GM23338 (cell line): Measurements from ENCODE around the gene GLI3. TPM values are rescaled to one million over a fixed set of nuclear protein-coding genes. Genes with fewer than 3 reads are reported as not detected.

Experiments used
- ATAC-seq: fragments of 200-7000 bp; cut with Tn5 transposase; 3 replicates; pipeline ENCODE4 v1.9.1; 2020
- DNase-seq: peaks from one replicate; pipeline ENCODE4 v3.0.0-alpha.2; 2015; ENCODE audit warnings: low spot score
- H2AFZ ChIP-seq: fragments of 200-600 bp; sonication (generic); 2 replicates; pipeline ENCODE4 v1.8.0; 2016; ENCODE audit warnings: antibody characterized with exemption, mild to moderate bottlenecking, moderate library complexity
- H3F3A ChIP-seq: fragments of 200-600 bp; sonication (generic); replicated peaks from 2 replicates; pipeline ENCODE4 v1.8.0; 2017; ENCODE audit warnings: antibody characterized with exemption, mixed run types, low read depth
- H3K27ac ChIP-seq: fragments of 200-600 bp; sonication (generic); 2 replicates; pipeline ENCODE4 v1.6.1; 2016; ENCODE audit warnings: low read depth
- H3K27me3 ChIP-seq: fragments of 200-600 bp; sonication (generic); 2 replicates; pipeline ENCODE4 v1.8.0; 2016; ENCODE audit warnings: mild to moderate bottlenecking, mixed run types, moderate library complexity; ENCODE audit not compliant: insufficient read depth
- H3K36me3 ChIP-seq: fragments of 200-600 bp; sonication (generic); 2 replicates; pipeline ENCODE4 v1.8.0; 2016; ENCODE audit warnings: mild to moderate bottlenecking; ENCODE audit not compliant: insufficient read depth
- H3K4me1 ChIP-seq: fragments of 200-600 bp; sonication (generic); 2 replicates; pipeline ENCODE4 v1.8.0; 2016; ENCODE audit warnings: mild to moderate bottlenecking, moderate library complexity; ENCODE audit not compliant: insufficient read depth
- H3K4me2 ChIP-seq: fragments of 200-600 bp; sonication (generic); 2 replicates; pipeline ENCODE4 v1.7.1; 2017; ENCODE audit warnings: mixed run types
- H3K4me3 ChIP-seq: fragments of 200-600 bp; sonication (generic); 2 replicates; pipeline ENCODE4 v1.6.1; 2016; ENCODE audit warnings: mixed run types
- H3K79me2 ChIP-seq: fragments of 200-600 bp; sonication (generic); replicated peaks from 2 replicates; pipeline ENCODE4 v1.8.0; 2017; ENCODE audit warnings: mild to moderate bottlenecking; ENCODE audit not compliant: insufficient read depth
- H3K9me2 ChIP-seq: fragments of 200-600 bp; sonication (generic); 2 replicates; pipeline ENCODE4 v1.8.0; 2017; ENCODE audit not compliant: insufficient read depth
- H4K20me1 ChIP-seq: fragments of 200-600 bp; sonication (generic); replicated peaks from 2 replicates; pipeline ENCODE4 v1.8.0; 2017; ENCODE audit warnings: mild to moderate bottlenecking; ENCODE audit not compliant: insufficient read depth
- H3K27ac Mint-ChIP-seq: 2 replicates; pipeline ENCODE4 v1.8.0; 2020; ENCODE audit warnings: inconsistent platforms, mild to moderate bottlenecking, moderate library complexity, mixed read lengths
- H3K27me3 Mint-ChIP-seq: 3 replicates; pipeline ENCODE4 v1.8.0; 2022; ENCODE audit warnings: low read depth, mild to moderate bottlenecking, moderate library complexity, mixed read lengths, inconsistent platforms; ENCODE audit not compliant: insufficient read depth, poor library complexity
- H3K36me3 Mint-ChIP-seq: 3 replicates; pipeline ENCODE4 v1.8.0; 2021; ENCODE audit warnings: low read depth, mild to moderate bottlenecking, inconsistent platforms, moderate library complexity, mixed read lengths
- H3K4me1 Mint-ChIP-seq: 3 replicates; pipeline ENCODE4 v1.8.0; 2020; ENCODE audit warnings: mild to moderate bottlenecking, inconsistent platforms, mixed read lengths
- H3K4me3 Mint-ChIP-seq: 3 replicates; pipeline ENCODE4 v1.8.0; 2021; ENCODE audit warnings: moderate library complexity, mild to moderate bottlenecking, inconsistent platforms, mixed read lengths
- H3K9me3 Mint-ChIP-seq: 3 replicates; pipeline ENCODE4 v1.8.0; 2020; ENCODE audit warnings: moderate library complexity, mild to moderate bottlenecking, inconsistent platforms, mixed read lengths
- CREB1 ChIP-seq: fragments of 250-450 bp; sonication (Bioruptor Pico); IDR thresholded peaks from 2 replicates; pipeline ENCODE4 v1.5.0; 2020; ENCODE audit warnings: low read depth, mild to moderate bottlenecking, moderate library complexity
- EZH2 ChIP-seq: fragments of 200-600 bp; sonication (generic); IDR thresholded peaks from one replicate; pipeline ENCODE4 v1.8.0; 2017; ENCODE audit warnings: antibody characterized with exemption, mild to moderate bottlenecking, low read depth; ENCODE audit not compliant: unreplicated experiment
- EZH2phosphoT487 ChIP-seq: fragments of 200-600 bp; sonication (generic); IDR thresholded peaks from one replicate; pipeline ENCODE4 v1.8.1; 2018; ENCODE audit warnings: antibody characterized with exemption; ENCODE audit not compliant: unreplicated experiment
- JUNB ChIP-seq: IDR thresholded peaks from one replicate; pipeline ENCODE4 v1.6.1; 2016; ENCODE audit warnings: antibody characterized with exemption; ENCODE audit not compliant: unreplicated experiment
- NANOG ChIP-seq: IDR thresholded peaks from 2 replicates; pipeline ENCODE4 v1.6.1; 2016; ENCODE audit warnings: antibody characterized with exemption, borderline replicate concordance
- POLR2AphosphoS5 ChIP-seq: IDR thresholded peaks from 2 replicates; pipeline ENCODE4 v1.6.1; 2016; ENCODE audit warnings: antibody characterized with exemption, low read depth
- STAT1 ChIP-seq: IDR thresholded peaks from one replicate; pipeline ENCODE4 v1.6.1; 2016; ENCODE audit warnings: antibody characterized with exemption; ENCODE audit not compliant: unreplicated experiment
- ZNF114 ChIP-seq: fragments of 250-450 bp; sonication (Bioruptor Pico); IDR thresholded peaks from 2 replicates; pipeline ENCODE4 v1.5.0; 2020; ENCODE audit warnings: mild to moderate bottlenecking, moderate library complexity
- ZNF331 ChIP-seq: fragments of 250-450 bp; sonication (Bioruptor Pico); IDR thresholded peaks from 2 replicates; pipeline ENCODE4 v1.5.0; 2020; ENCODE audit warnings: low read depth, mild to moderate bottlenecking, moderate library complexity
- polyA plus RNA-seq: library from polyadenylated mRNA; unstranded; fragments of >200 nt; fragmentation: Nextera tagmentation; extraction: Ambion mirVana; gene quantifications from 2 replicates; pipeline ENCODE4 v1.2.1, GENCODE V29; 2016
- total RNA-seq: library from RNA; depleted of rRNA; stranded (reverse); fragments of >200 nt; shearing (Covaris generic); gene quantifications from 2 replicates; pipeline ENCODE4 v1.2.3, GENCODE V29; 2014
- TF ChIP-seq, protein P1 (sequence below): fragments of 250-450 bp; sonication (Bioruptor Pico); IDR thresholded peaks from 2 replicates; pipeline ENCODE4 v1.5.0; 2020; ENCODE audit warnings: mild to moderate bottlenecking, moderate library complexity
- TF ChIP-seq, protein P2 (sequence below): IDR thresholded peaks from one replicate; pipeline ENCODE4 v1.6.1; 2018; ENCODE audit warnings: antibody characterized with exemption; ENCODE audit not compliant: unreplicated experiment
- TF ChIP-seq, protein P3 (sequence below), 2 experiments: fragments of 200-600 bp in 1 of 2; sonication (generic) in 1 of 2; conservative IDR thresholded peaks; 2 replicates each; pipeline versions ENCODE4 v1.5.1 to v1.6.1; 2016 to 2017; ENCODE audit warnings: antibody characterized with exemption in 2 of 2, low read depth in 2 of 2, mild to moderate bottlenecking in 2 of 2, moderate library complexity in 1 of 2
- TF ChIP-seq, protein P4 (sequence below): IDR thresholded peaks from 2 replicates; pipeline ENCODE4 v1.6.1; 2016; ENCODE audit warnings: antibody characterized with exemption

Gene GLI3
- total and polyA plus RNA-seq, 2 experiments from 2014 or later: 16.1 to 17.9 TPM

DNA sequence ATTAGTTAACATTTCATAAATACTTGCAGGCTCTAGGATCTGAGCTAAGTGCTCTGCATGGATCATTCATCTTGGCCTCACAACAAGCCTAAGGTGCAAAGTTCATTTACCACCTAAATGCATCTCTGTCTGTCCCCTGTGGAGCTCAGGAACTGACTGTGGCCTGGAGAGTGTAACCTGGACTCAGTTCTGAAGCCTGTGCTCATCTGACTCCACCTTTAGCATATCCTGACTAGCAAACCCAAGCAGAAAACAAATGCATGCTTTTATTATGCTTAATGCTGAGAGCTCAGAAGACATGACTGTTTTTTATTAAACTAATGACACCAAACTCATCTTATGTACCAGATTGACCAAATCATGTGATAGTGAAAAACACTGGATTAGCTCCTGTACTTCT, 288.5 kb downstream of the GLI3 start:
- Histone ChIP-seq H4K20me1 (no peaks in the 10 kb centered on the region), H3K4me3 (no peak overlapping the region), H3K4me2 (no peak overlapping the region), H3K9me2 (no peaks in the 10 kb centered on the region), H2AFZ (no peak overlapping the region), H3K79me2 (no peaks in the 10 kb centered on the region), H3K36me3 (no peaks in the 10 kb centered on the region), H3K27ac (no peak overlapping the region), H3K4me1 (no peaks in the 10 kb centered on the region), H3F3A (no peaks in the 10 kb centered on the region), H3K27me3 (no peaks in the 10 kb centered on the region)
- DNase-seq (no peak), ATAC-seq (no peak)
- H3K27me3 Mint-ChIP-seq: no peaks in the 10 kb centered on the region
- peaks cover 11% of the 10 kb centered on the region for H3K4me1 Mint-ChIP-seq
- no peak overlapping the region for H3K27ac Mint-ChIP-seq
- no peaks in the 10 kb centered on the region; the same call in 2 of the 3 replicates for H3K9me3 Mint-ChIP-seq
- no peak overlapping the region for H3K4me3 Mint-ChIP-seq
- TF ChIP-seq ZNF114 (CRISPR knock-in tag): no peak
- TF ChIP-seq POLR2AphosphoS5: no peak
- no peak for TF ChIP-seq STAT1
- TF ChIP-seq, protein P1, sequence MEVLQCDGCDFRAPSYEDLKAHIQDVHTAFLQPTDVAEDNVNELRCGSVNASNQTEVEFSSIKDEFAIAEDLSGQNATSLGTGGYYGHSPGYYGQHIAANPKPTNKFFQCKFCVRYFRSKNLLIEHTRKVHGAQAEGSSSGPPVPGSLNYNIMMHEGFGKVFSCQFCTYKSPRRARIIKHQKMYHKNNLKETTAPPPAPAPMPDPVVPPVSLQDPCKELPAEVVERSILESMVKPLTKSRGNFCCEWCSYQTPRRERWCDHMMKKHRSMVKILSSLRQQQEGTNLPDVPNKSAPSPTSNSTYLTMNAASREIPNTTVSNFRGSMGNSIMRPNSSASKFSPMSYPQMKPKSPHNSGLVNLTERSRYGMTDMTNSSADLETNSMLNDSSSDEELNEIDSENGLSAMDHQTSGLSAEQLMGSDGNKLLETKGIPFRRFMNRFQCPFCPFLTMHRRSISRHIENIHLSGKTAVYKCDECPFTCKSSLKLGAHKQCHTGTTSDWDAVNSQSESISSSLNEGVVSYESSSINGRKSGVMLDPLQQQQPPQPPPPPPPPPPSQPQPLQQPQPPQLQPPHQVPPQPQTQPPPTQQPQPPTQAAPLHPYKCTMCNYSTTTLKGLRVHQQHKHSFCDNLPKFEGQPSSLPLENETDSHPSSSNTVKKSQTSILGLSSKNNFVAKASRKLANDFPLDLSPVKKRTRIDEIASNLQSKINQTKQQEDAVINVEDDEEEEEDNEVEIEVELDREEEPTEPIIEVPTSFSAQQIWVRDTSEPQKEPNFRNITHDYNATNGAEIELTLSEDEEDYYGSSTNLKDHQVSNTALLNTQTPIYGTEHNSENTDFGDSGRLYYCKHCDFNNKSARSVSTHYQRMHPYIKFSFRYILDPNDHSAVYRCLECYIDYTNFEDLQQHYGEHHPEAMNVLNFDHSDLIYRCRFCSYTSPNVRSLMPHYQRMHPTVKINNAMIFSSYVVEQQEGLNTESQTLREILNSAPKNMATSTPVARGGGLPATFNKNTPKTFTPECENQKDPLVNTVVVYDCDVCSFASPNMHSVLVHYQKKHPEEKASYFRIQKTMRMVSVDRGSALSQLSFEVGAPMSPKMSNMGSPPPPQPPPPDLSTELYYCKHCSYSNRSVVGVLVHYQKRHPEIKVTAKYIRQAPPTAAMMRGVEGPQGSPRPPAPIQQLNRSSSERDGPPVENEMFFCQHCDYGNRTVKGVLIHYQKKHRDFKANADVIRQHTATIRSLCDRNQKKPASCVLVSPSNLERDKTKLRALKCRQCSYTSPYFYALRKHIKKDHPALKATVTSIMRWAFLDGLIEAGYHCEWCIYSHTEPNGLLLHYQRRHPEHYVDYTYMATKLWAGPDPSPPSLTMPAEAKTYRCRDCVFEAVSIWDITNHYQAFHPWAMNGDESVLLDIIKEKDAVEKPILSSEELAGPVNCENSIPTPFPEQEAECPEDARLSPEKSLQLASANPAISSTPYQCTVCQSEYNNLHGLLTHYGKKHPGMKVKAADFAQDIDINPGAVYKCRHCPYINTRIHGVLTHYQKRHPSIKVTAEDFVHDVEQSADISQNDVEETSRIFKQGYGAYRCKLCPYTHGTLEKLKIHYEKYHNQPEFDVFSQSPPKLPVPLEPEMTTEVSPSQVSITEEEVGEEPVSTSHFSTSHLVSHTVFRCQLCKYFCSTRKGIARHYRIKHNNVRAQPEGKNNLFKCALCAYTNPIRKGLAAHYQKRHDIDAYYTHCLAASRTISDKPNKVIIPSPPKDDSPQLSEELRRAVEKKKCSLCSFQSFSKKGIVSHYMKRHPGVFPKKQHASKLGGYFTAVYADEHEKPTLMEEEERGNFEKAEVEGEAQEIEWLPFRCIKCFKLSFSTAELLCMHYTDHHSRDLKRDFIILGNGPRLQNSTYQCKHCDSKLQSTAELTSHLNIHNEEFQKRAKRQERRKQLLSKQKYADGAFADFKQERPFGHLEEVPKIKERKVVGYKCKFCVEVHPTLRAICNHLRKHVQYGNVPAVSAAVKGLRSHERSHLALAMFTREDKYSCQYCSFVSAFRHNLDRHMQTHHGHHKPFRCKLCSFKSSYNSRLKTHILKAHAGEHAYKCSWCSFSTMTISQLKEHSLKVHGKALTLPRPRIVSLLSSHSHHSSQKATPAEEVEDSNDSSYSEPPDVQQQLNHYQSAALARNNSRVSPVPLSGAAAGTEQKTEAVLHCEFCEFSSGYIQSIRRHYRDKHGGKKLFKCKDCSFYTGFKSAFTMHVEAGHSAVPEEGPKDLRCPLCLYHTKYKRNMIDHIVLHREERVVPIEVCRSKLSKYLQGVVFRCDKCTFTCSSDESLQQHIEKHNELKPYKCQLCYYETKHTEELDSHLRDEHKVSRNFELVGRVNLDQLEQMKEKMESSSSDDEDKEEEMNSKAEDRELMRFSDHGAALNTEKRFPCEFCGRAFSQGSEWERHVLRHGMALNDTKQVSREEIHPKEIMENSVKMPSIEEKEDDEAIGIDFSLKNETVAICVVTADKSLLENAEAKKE: no peak
- TF ChIP-seq CREB1: no peak
- TF ChIP-seq, protein P2, sequence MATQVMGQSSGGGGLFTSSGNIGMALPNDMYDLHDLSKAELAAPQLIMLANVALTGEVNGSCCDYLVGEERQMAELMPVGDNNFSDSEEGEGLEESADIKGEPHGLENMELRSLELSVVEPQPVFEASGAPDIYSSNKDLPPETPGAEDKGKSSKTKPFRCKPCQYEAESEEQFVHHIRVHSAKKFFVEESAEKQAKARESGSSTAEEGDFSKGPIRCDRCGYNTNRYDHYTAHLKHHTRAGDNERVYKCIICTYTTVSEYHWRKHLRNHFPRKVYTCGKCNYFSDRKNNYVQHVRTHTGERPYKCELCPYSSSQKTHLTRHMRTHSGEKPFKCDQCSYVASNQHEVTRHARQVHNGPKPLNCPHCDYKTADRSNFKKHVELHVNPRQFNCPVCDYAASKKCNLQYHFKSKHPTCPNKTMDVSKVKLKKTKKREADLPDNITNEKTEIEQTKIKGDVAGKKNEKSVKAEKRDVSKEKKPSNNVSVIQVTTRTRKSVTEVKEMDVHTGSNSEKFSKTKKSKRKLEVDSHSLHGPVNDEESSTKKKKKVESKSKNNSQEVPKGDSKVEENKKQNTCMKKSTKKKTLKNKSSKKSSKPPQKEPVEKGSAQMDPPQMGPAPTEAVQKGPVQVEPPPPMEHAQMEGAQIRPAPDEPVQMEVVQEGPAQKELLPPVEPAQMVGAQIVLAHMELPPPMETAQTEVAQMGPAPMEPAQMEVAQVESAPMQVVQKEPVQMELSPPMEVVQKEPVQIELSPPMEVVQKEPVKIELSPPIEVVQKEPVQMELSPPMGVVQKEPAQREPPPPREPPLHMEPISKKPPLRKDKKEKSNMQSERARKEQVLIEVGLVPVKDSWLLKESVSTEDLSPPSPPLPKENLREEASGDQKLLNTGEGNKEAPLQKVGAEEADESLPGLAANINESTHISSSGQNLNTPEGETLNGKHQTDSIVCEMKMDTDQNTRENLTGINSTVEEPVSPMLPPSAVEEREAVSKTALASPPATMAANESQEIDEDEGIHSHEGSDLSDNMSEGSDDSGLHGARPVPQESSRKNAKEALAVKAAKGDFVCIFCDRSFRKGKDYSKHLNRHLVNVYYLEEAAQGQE: no peak
- TF ChIP-seq, protein P3, sequence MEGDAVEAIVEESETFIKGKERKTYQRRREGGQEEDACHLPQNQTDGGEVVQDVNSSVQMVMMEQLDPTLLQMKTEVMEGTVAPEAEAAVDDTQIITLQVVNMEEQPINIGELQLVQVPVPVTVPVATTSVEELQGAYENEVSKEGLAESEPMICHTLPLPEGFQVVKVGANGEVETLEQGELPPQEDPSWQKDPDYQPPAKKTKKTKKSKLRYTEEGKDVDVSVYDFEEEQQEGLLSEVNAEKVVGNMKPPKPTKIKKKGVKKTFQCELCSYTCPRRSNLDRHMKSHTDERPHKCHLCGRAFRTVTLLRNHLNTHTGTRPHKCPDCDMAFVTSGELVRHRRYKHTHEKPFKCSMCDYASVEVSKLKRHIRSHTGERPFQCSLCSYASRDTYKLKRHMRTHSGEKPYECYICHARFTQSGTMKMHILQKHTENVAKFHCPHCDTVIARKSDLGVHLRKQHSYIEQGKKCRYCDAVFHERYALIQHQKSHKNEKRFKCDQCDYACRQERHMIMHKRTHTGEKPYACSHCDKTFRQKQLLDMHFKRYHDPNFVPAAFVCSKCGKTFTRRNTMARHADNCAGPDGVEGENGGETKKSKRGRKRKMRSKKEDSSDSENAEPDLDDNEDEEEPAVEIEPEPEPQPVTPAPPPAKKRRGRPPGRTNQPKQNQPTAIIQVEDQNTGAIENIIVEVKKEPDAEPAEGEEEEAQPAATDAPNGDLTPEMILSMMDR (conservative IDR thresholded peaks at IDR 0.05; ENCODE audit: low read depth in 2 of 2): no peak
- TF ChIP-seq ZNF331 (CRISPR knock-in tag): no peak
- no peak for TF ChIP-seq JUNB
- TF ChIP-seq NANOG: no peak
- no peak for TF ChIP-seq EZH2
- TF ChIP-seq, protein P4, sequence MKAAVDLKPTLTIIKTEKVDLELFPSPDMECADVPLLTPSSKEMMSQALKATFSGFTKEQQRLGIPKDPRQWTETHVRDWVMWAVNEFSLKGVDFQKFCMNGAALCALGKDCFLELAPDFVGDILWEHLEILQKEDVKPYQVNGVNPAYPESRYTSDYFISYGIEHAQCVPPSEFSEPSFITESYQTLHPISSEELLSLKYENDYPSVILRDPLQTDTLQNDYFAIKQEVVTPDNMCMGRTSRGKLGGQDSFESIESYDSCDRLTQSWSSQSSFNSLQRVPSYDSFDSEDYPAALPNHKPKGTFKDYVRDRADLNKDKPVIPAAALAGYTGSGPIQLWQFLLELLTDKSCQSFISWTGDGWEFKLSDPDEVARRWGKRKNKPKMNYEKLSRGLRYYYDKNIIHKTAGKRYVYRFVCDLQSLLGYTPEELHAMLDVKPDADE: no peak
- TF ChIP-seq EZH2phosphoT487: no peak
- H3K36me3 Mint-ChIP-seq: no peaks in the 10 kb centered on the region
